ENCODE results near the gene MAD2L2. TPM values are rescaled to one million over a fixed set of nuclear protein-coding genes. Genes with fewer than 3 reads are reported as not detected.

The MAD2L2 gene
- total RNA-seq, 1 experiment from 2014 or later: 283 TPM

DNA sequence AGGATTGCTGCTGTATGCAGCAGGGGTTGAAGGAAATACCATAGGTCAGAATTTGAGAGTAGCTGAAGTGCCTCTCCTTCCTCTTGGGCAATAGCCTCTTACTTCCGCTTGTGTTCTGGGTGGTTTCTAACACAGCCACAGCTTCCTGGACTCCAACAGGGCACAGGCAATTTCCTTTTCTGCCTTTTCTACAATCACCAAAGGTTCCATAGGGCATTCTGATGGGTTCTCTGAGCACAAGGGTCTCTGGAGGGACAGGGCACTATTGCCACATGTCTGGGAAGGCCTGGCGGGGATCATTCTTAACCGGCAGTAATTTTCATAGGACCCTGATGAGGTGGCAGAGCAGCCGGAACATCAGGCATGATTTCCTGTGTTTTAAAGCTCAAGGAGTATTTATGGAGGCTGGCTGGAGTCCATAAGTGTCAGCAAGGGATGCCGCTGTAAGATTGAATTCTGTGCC, 49.5 kb upstream of the MAD2L2 start:
- Histone ChIP-seq H3K9me3 (ENCODE audit: control insufficient read depth, low read depth, low read length) (no peaks in the 10 kb centered on the region), H3K23ac (ENCODE audit: insufficient read length, low read depth, low read length) (no peak overlapping the region), H3K79me2 (ENCODE audit: insufficient read depth, low read length) (no peaks in the 10 kb centered on the region), H2BK20ac (ENCODE audit: low read depth, low read length, poor library complexity, severe bottlenecking) (no peak overlapping the region), H3T11ph (ENCODE audit: low read length) (no peak overlapping the region), H3K56ac (ENCODE audit: insufficient read length, low read depth, low read length) (no peak overlapping the region), H4K8ac (replicated peaks; ENCODE audit: insufficient read length, low read depth, low read length) (no peak overlapping the region), H2AFZ (ENCODE audit: low read length) (no peak overlapping the region), H2BK12ac (ENCODE audit: insufficient read length, low read depth, low read length) (no peak overlapping the region), H3K4ac (ENCODE audit: low read depth, low read length) (no peak overlapping the region), H2BK15ac (ENCODE audit: low read depth, low read length) (no peak overlapping the region), H3K27me3 (ENCODE audit: insufficient read depth, low read length) (no peaks in the 10 kb centered on the region), H2BK5ac (ENCODE audit: insufficient read length, low read length) (no peak overlapping the region), H3K14ac (ENCODE audit: insufficient read depth, low read length) (no peak overlapping the region), H4K20me1 (ENCODE audit: control insufficient read depth, insufficient read depth, insufficient read length) (no peaks in the 10 kb centered on the region), H3K9ac (ENCODE audit: extremely low read depth, insufficient read length, low read length) (no peak overlapping the region), H3K18ac (ENCODE audit: insufficient read length, low read depth, low read length) (no peak overlapping the region), H4K91ac (ENCODE audit: insufficient read length, low read depth, low read length) (no peak overlapping the region), H4K5ac (ENCODE audit: insufficient read length, low read depth, low read length) (no peak overlapping the region), H3K4me1 (ENCODE audit: insufficient read depth, low read length) (peaks cover 8% of the 10 kb centered on the region), H3K23me2 (ENCODE audit: insufficient read length, low read depth, low read length, poor library complexity, severe bottlenecking) (no peaks in the 10 kb centered on the region), H3K27ac (ENCODE audit: insufficient read length, low read depth, low read length) (no peak overlapping the region), H3K79me1 (ENCODE audit: insufficient read depth, low read depth, low read length, poor library complexity, severe bottlenecking) (no peaks in the 10 kb centered on the region), H3K4me2 (ENCODE audit: insufficient read depth, insufficient read length, low read length) (no peak overlapping the region), H2AK5ac (ENCODE audit: insufficient read length, low read length) (no peak overlapping the region), H2BK120ac (ENCODE audit: low read depth, low read length, poor library complexity, severe bottlenecking) (no peak overlapping the region)
- no peaks in the 10 kb centered on the region; the same call in none of the 2 replicates for H3K27me3 Mint-ChIP-seq (ENCODE audit: low read depth)
- no peak overlapping the region for H3K4me3 Mint-ChIP-seq
- H3K36me3 Mint-ChIP-seq (ENCODE audit: insufficient read depth in 1 of 3, low read depth in 3 of 3): no peaks in the 10 kb centered on the region
- no peak for DNase-seq
- H3K4me1 Mint-ChIP-seq: peaks cover 41 to 46% of the 10 kb centered on the region in 2 experiments
- WGBS (ENCODE audit: extremely low coverage, insufficient read length, low lambda C conversion rate): no CpG with 5 or more reads among the region's 5 CpGs
- H3K9me3 Mint-ChIP-seq: no peaks in the 10 kb centered on the region; a peak in 1 of 5 replicates
- 0 out of 7 replicates have a peak overlapping the region, but pooled peaks of 1 of the 3 experiments have one; percentile 32 for H3K27ac Mint-ChIP-seq
- TF ChIP-seq, protein P1, sequence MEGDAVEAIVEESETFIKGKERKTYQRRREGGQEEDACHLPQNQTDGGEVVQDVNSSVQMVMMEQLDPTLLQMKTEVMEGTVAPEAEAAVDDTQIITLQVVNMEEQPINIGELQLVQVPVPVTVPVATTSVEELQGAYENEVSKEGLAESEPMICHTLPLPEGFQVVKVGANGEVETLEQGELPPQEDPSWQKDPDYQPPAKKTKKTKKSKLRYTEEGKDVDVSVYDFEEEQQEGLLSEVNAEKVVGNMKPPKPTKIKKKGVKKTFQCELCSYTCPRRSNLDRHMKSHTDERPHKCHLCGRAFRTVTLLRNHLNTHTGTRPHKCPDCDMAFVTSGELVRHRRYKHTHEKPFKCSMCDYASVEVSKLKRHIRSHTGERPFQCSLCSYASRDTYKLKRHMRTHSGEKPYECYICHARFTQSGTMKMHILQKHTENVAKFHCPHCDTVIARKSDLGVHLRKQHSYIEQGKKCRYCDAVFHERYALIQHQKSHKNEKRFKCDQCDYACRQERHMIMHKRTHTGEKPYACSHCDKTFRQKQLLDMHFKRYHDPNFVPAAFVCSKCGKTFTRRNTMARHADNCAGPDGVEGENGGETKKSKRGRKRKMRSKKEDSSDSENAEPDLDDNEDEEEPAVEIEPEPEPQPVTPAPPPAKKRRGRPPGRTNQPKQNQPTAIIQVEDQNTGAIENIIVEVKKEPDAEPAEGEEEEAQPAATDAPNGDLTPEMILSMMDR (conservative IDR thresholded peaks at IDR 0.05): no peak

Measured in H9 (cell line).